ENCODE results near the gene LAG3.
A peak's percentile ranks its signal among the peaks of the same experiment; 100 is the strongest.

The LAG3 gene

GRCh38 chr12:6810758-6811157, 38.4 kb downstream of the LAG3 start:
- Histone ChIP-seq H3K36me3 (no peaks in the 10 kb centered on the region), H3K27ac (no peak overlapping the region), H3K4me3 (ENCODE audit: low read depth, low read length) (no peak overlapping the region), H3K9me3 (ENCODE audit: severe bottlenecking) (no peaks in the 10 kb centered on the region), H3K27me3 (ENCODE audit: insufficient read depth, low read depth, severe bottlenecking) (no peaks in the 10 kb centered on the region)
- DNase-seq: no peak
- TF ChIP-seq CTCF (IDR thresholded peaks at IDR 0.05; ENCODE audit: low read depth, low read length): no peak

- TF ChIP-seq CTCF (IDR thresholded peaks at IDR 0.05; ENCODE audit: low read depth, low read length): no peak
- H3K9me3 ChIP-seq (ENCODE audit: severe bottlenecking): no peaks in the 10 kb centered on the region
- DNase-seq: no peak
- no peaks in the 10 kb centered on the region for H3K27me3 ChIP-seq (ENCODE audit: insufficient read depth, low read depth, severe bottlenecking)
- H3K27ac ChIP-seq: no peak overlapping the region
- H3K4me3 ChIP-seq (ENCODE audit: low read depth, low read length): no peak overlapping the region
- H3K36me3 ChIP-seq: no peaks in the 10 kb centered on the region
These were observed 41.0 kb downstream of the LAG3 start for GRCh38 chr12:6813363-6813762.

- Histone ChIP-seq H3K27me3 (ENCODE audit: insufficient read depth, low read depth, severe bottlenecking) (no peaks in the 10 kb centered on the region), H3K36me3 (no peaks in the 10 kb centered on the region), H3K27ac (no peak overlapping the region), H3K4me3 (ENCODE audit: low read depth, low read length) (no peak overlapping the region), H3K9me3 (ENCODE audit: severe bottlenecking) (no peaks in the 10 kb centered on the region)
- TF ChIP-seq CTCF (IDR thresholded peaks at IDR 0.05; ENCODE audit: low read depth, low read length): no peak
- no peak for DNase-seq
These were observed 44.3 kb downstream of the LAG3 start for GRCh38 chr12:6816598-6816997.

GRCh38 chr12:6817098-6817497, 44.8 kb downstream of the LAG3 start:
- TF ChIP-seq CTCF (IDR thresholded peaks at IDR 0.05; ENCODE audit: low read depth, low read length): no peak
- H3K27ac ChIP-seq: no peak overlapping the region
- no peak overlapping the region for H3K4me3 ChIP-seq (ENCODE audit: low read depth, low read length)
- H3K9me3 ChIP-seq (ENCODE audit: severe bottlenecking): no peaks in the 10 kb centered on the region
- DNase-seq: no peak
- H3K27me3 ChIP-seq (ENCODE audit: insufficient read depth, low read depth, severe bottlenecking): no peaks in the 10 kb centered on the region
- no peaks in the 10 kb centered on the region for H3K36me3 ChIP-seq

GRCh38 chr12:6817662-6818157, 45.4 kb downstream of the LAG3 start:
- no peaks in the 10 kb centered on the region for H3K36me3 ChIP-seq
- TF ChIP-seq CTCF (IDR thresholded peaks at IDR 0.05; ENCODE audit: low read depth, low read length): no peak
- H3K4me3 ChIP-seq (ENCODE audit: low read depth, low read length): no peak overlapping the region
- no peak overlapping the region for H3K27ac ChIP-seq
- no peak for DNase-seq
- no peaks in the 10 kb centered on the region for H3K9me3 ChIP-seq (ENCODE audit: severe bottlenecking)
- H3K27me3 ChIP-seq (ENCODE audit: insufficient read depth, low read depth, severe bottlenecking): no peaks in the 10 kb centered on the region

- Histone ChIP-seq H3K27ac (no peak overlapping the region), H3K36me3 (no peaks in the 10 kb centered on the region), H3K4me3 (ENCODE audit: low read depth, low read length) (no peak overlapping the region), H3K9me3 (ENCODE audit: severe bottlenecking) (no peaks in the 10 kb centered on the region), H3K27me3 (ENCODE audit: insufficient read depth, low read depth, severe bottlenecking) (no peaks in the 10 kb centered on the region)
- TF ChIP-seq CTCF (IDR thresholded peaks at IDR 0.05; ENCODE audit: low read depth, low read length): no peak
- DNase-seq: peak; percentile 35
These were observed 45.9 kb downstream of the LAG3 start for GRCh38 chr12:6818222-6818621.

All from WERI-Rb-1 (cell line).